K562 (cell line): ENCODE measurements around the gene ZNF853. TPM values are rescaled to one million over a fixed set of nuclear protein-coding genes. Genes with fewer than 3 reads are reported as not detected.

ENCODE experiments used
- ATAC-seq: fragments of 200-7000 bp; cut with Tn5 transposase; 3 replicates; pipeline ENCODE4 v1.9.1; 2020; ENCODE audit warnings: moderate library complexity
- BruUV-seq: library from RNA; stranded (reverse); fragments of 400-500 nt; replicated peaks from 2 replicates; lab custom pipeline; 2021; lab: Mats Ljungman, UMichigan
- CTCF ChIA-PET: fragments of 300-600 bp; formaldehyde crosslinking; extraction: SDS; loops from one replicate; lab custom pipeline; 2021; ENCODE audit warnings: low intra/inter-chr PET ratio; lab: Yijun Ruan, JAX
- POLR2A ChIA-PET: fragments of 300-600, 350-650 bp; sonication (Branson Sonifier 250); formaldehyde crosslinking; extraction: SDS; loops from one replicate; lab custom pipeline; 2021; ENCODE audit warnings: antibody characterized with exemption, inconsistent platforms; lab: Yijun Ruan, JAX
- DNase-seq, 4 experiments: peaks; one replicate each; pipeline versions ENCODE4 v3.0.0 to v3.0.0-alpha.2; 2011 to 2018; ENCODE audit warnings: low spot score in 3 of 4, mixed read lengths in 3 of 4; ENCODE audit errors: extremely low read depth in 1 of 4
- FAIRE-seq: peaks from 2 replicates; lab custom pipeline; 2011; peaks lifted over from hg19 to GRCh38; lab: Jason Lieb, UNC
- H2AFZ ChIP-seq: 2 replicates; pipeline ENCODE4 v1.6.0; 2011; ENCODE audit warnings: low read depth, low read length, control low read depth, inconsistent platforms
- H3K27ac ChIP-seq: fragments of 200-600 bp; 3 replicates; pipeline ENCODE4 v1.8.0; 2011; ENCODE audit warnings: low read depth, mild to moderate bottlenecking, control low read depth, inconsistent platforms, low read length, moderate library complexity, mixed read lengths; ENCODE audit errors: extremely low read depth
- H3K27me3 ChIP-seq, 2 experiments: fragments of 300-600 bp in 1 of 2; 2 replicates in 1 of 2; 3 replicates in 1 of 2; pipeline versions ENCODE4 v1.6.0 to v1.8.0; 2011; ENCODE audit warnings: inconsistent platforms in 2 of 2, low read length in 2 of 2, mild to moderate bottlenecking in 1 of 2, mixed read lengths in 1 of 2, moderate library complexity in 1 of 2; ENCODE audit not compliant: control insufficient read depth in 2 of 2, insufficient read depth in 2 of 2
- H3K36me3 ChIP-seq: fragments of 300-600 bp; 3 replicates; pipeline ENCODE4 v1.8.0; 2011; ENCODE audit warnings: mild to moderate bottlenecking, low read length, inconsistent platforms; ENCODE audit not compliant: control insufficient read depth, insufficient read depth
- H3K4me1 ChIP-seq, 2 experiments: fragments of 200-600 bp in 1 of 2; replicated peaks in 1 of 2; 2 replicates in 1 of 2; 3 replicates in 1 of 2; pipeline versions ENCODE4 v1.5.1 to v1.8.0; 2011; ENCODE audit warnings: inconsistent platforms in 2 of 2, low read length in 2 of 2, mild to moderate bottlenecking in 1 of 2, mixed read lengths in 1 of 2, moderate library complexity in 1 of 2; ENCODE audit not compliant: control insufficient read depth in 2 of 2, insufficient read depth in 2 of 2
- H3K4me2 ChIP-seq: 2 replicates; pipeline ENCODE4 v1.6.1; 2011; ENCODE audit warnings: low read length, control low read depth, inconsistent platforms, mixed read lengths; ENCODE audit not compliant: insufficient read depth
- H3K4me3 ChIP-seq: fragments of 200-600 bp; sonication (generic), shearing (Covaris generic); 2 replicates; pipeline ENCODE4 v1.5.1; 2016; ENCODE audit warnings: control low read depth, inconsistent platforms
- H3K79me2 ChIP-seq: fragments of 200-600 bp; 3 replicates; pipeline ENCODE4 v1.8.0; 2011; ENCODE audit warnings: low read length, inconsistent platforms; ENCODE audit not compliant: control insufficient read depth, insufficient read depth
- H3K9ac ChIP-seq, 2 experiments: 2 replicates each; pipeline versions ENCODE4 v1.6.0 to v1.6.1; 2011; ENCODE audit warnings: low read depth in 2 of 2, low read length in 2 of 2, control low read depth in 1 of 2, inconsistent platforms in 1 of 2, mild to moderate bottlenecking in 1 of 2, mixed read lengths in 1 of 2; ENCODE audit not compliant: insufficient read depth in 1 of 2
- H3K9me1 ChIP-seq: one replicate; pipeline ENCODE4 v1.6.0; 2011; ENCODE audit warnings: inconsistent platforms, mild to moderate bottlenecking, low read length, moderate library complexity; ENCODE audit not compliant: control insufficient read depth, insufficient read depth
- H3K9me3 ChIP-seq: replicated peaks from 2 replicates; pipeline ENCODE4 v1.5.1; 2011; ENCODE audit warnings: low read depth, low read length, inconsistent platforms; ENCODE audit not compliant: control insufficient read depth, insufficient read depth
- H4K20me1 ChIP-seq: replicated peaks from 2 replicates; pipeline ENCODE4 v1.6.1; 2011; ENCODE audit warnings: low read length, inconsistent platforms, mixed read lengths; ENCODE audit not compliant: control insufficient read depth, insufficient read depth
- POLR2A ChIP-seq: fragments of 450-650 bp; conservative IDR thresholded peaks from 2 replicates; pipeline ENCODE4 v1.6.1; 2016
- ZNF449 ChIP-seq: fragments of 250-450 bp; sonication (Bioruptor Pico); IDR thresholded peaks from 2 replicates; pipeline ENCODE4 v1.8.0; 2022; ENCODE audit warnings: moderate library complexity, mild to moderate bottlenecking, inconsistent platforms
- WGBS: fragments of 100-300 bp; shearing (Covaris generic); methylation state at CpG from one replicate; pipeline ENCODE4 v1.1.6; 2016; ENCODE audit warnings: low coverage, mixed read lengths; ENCODE audit not compliant: insufficient coverage; ENCODE audit errors: missing lambda C conversion rate; 5-methylcytosine and 5-hydroxymethylcytosine counted together
- in situ Hi-C: fragments of 300-500 bp; cut with MboI; formaldehyde crosslinking; loops from 4 replicates; pipeline ENCODE4 v1.15.0; 2018; ENCODE audit warnings: inconsistent platforms, mixed read lengths
- intact Hi-C: fragments of 100-400 bp; cut with micrococcal nuclease; formaldehyde crosslinking; loops from 2 replicates; pipeline ENCODE4 v1.14.2; 2022
- polyA plus RNA-seq, 8 experiments: library from polyadenylated mRNA; depleted of rRNA in 4 of 8; stranded (reverse) in 5 of 8; unstranded in 3 of 8; fragments of >200 nt; fragmentation: Nextera tagmentation in 2 of 8; fragmentation: Illumina TruSeq in 1 of 8; extraction: Ambion mirVana in 2 of 8; extraction: Trizol in 1 of 8; gene quantifications; 2 replicates each; pipeline versions ENCODE4 v1.2.1 to v1.2.3, GENCODE V29; 2011 to 2014; ENCODE audit warnings: inconsistent platforms in 1 of 8, missing spikeins in 1 of 8
- total RNA-seq, 7 experiments: library from RNA; depleted of rRNA in 6 of 7; stranded (reverse); fragments of >200 nt in 6 of 7; fragmentation: Illumina TruSeq in 2 of 7; extraction: Trizol in 2 of 7; gene quantifications; 2 replicates each; pipeline versions ENCODE4 v1.2.1 to v1.2.3, GENCODE V29; 2011 to 2021; ENCODE audit warnings: low replicate concordance in 1 of 7

ZNF853 gene
- total and polyA plus RNA-seq, 9 of the 15 experiments (the other 6 are each of a cell fraction or from before 2014, with no cell fraction given): 0.03 TPM; not detected in 8

DNA sequence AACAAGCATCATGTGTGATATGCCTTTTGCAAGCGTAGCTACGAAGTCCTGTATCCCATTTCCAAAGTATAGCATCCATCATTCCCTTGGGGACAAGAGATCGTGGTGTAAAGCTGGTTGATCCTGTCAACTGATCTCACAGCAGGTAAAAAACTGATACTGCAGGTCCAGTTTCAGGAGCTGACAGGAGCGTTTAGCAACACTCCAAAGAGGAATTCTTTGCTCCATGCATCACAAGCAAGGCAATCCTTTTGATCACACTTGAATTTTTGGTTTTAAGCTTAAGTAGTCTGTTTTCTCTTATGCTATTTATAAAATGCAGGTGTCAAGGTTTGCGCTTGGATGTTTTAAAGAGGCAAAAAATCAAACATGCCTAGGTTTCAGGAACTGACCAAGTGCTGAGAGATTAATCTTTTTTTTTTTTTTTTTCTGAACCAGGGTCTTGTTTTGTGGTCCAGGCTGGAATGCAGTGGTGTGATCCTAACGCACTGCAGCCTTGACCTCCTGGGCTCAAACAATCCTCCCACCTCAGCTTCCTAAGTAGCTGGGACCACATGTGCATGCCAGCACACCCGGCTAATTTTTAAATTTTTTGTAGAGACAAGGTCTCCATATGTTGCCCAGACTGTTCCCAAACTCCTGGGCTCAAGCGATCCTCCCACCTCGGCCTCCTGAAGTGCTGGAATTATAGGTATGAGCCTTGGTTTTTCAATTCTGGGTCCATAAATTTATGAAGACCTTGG is 40.0 kb upstream of the ZNF853 start:
- in situ Hi-C loops (no loop called here), intact Hi-C loops (no loop called here)
- no peak overlapping the region for H3K27ac ChIP-seq
- H3K36me3 ChIP-seq: peaks cover 12% of the 10 kb centered on the region; the same call in 2 of the 3 replicates
- no TSS peak for BruUV-seq
- ATAC-seq: no peak
- H3K4me3 ChIP-seq: no peak overlapping the region
- H3K4me2 ChIP-seq: peak overlapping the region; percentile 89; the same call in 1 of the 2 replicates
- no peak for DNase-seq
- H3K9me1 ChIP-seq: no peaks in the 10 kb centered on the region
- no peak overlapping the region for H3K9ac ChIP-seq
- no peak for FAIRE-seq
- WGBS: 68% methylated on average over 9 of the region's 9 CpGs
- H3K9me3 ChIP-seq: no peaks in the 10 kb centered on the region
- H3K27me3 ChIP-seq: peaks cover 4 to 6% of the 10 kb centered on the region in 2 experiments; a peak in 2 of 5 replicates
- H2AFZ ChIP-seq: no peak overlapping the region
- ChIA-PET CTCF (no interaction called here), POLR2A (interaction anchor here (0.6 to 1.7 kb wide), 4 partner anchors 8 to 70 kb away, joined by 3 to 5 read pairs (median 4); partner anchors contain the start of gene INTS15)
- H4K20me1 ChIP-seq: no peaks in the 10 kb centered on the region
- peaks cover 20% of the 10 kb centered on the region for H3K79me2 ChIP-seq
- no peak for TF ChIP-seq ZNF449 (CRISPR knock-in tag)
- TF ChIP-seq POLR2A: no peak
- peaks cover 13 to 20% of the 10 kb centered on the region in 2 experiments for H3K4me1 ChIP-seq
